Activated T-cell treated with anti-CD3 and anti-CD28 coated beads for 1 hour (primary cell): ENCODE measurements around the gene CENATAC.
"Not testable (repeated sequence)": the region's sequence is repeated elsewhere in the genome, so short reads cannot be mapped to it uniquely, and the experiment has no call there.

ENCODE experiments used
- DNase-seq: peaks from one replicate; pipeline ENCODE4 v3.0.0-alpha.2; 2020; ENCODE audit warnings: low read depth

Gene CENATAC, protein sequence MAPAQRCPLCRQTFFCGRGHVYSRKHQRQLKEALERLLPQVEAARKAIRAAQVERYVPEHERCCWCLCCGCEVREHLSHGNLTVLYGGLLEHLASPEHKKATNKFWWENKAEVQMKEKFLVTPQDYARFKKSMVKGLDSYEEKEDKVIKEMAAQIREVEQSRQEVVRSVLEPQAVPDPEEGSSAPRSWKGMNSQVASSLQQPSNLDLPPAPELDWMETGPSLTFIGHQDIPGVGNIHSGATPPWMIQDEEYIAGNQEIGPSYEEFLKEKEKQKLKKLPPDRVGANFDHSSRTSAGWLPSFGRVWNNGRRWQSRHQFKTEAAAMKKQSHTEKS

DNA sequence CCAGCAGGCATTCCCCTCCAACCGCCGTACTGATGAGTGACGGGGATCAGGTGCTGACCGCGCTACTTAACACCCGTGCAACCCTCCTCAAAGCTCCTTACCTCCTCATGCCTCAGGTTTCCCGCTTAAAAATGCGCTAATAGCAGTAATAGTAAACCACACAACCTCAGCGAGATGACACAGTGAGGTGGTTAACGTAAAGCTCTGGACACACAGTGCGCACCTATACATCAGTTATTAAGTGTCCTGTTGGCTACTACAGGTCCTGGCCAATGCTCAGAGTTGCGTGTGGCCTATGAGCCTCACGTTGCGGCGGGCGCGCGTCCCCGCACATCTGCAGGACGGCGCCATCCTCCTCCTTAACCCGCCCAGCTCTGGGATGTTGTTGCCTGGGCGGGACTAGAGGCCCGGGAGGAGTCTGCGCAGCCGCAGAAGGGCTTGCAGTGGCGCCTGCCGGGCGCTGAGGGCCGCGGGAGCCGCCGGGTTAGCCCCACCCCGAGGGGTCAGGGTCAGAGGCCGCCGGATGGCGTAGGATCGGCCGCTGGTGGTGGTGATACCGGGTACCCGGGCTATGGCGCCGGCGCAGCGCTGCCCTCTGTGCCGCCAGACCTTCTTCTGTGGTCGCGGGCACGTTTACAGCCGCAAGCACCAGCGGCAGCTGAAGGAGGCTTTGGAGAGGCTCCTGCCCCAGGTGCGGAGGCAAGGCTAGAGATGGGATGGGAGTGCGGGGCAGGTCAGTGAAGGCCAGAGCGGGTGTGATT is at the start of gene CENATAC:
Gene CENATAC, plus strand, starts transcription at position 512 of the 761 bp plus-strand sequence. Its CDS starts 60 bp downstream, at position 572.
- DNase-seq = peak; percentile 95

DNA sequence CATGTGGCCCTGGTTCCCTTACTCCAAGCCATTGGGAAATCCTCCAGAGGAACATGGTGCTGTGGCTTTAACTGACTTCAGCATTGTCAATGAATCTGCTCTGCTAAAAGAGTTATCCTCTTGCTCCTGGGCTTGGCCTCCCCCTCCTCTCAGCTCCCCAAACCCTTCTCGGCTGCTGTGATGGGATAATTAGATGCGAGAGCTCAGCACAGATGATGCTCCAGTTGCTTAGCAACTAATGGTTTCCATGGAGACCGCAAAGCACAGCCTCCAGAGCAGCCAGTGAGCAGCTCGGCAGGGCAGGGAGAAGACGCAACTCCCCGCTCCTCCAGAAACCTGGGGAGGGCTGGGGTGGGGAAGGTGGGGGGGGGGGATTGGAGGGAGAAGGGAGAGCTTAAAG is 44.7 kb upstream of the CENATAC start:
- DNase-seq = no peak

DNA sequence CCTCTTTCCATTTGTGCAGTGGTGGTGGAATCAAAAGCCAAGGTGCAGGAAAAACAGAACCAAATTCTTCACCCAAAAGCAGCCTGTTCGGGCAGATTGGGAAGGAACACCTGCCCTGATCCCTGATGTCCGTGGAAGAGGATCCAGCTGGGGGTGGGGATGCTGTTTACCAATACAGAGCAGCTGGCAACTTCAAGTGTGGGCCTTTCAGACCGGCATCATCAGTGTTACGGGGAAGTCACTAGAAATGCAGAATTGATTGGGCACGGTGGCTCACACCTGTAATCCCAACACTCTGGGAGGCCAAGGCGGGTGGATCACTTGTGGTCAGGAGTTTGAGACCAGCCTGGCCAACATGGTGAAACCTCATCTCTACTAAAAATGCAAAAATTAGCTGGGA is 44.0 kb upstream of the CENATAC start:
- not testable (repeated sequence) for DNase-seq

DNA sequence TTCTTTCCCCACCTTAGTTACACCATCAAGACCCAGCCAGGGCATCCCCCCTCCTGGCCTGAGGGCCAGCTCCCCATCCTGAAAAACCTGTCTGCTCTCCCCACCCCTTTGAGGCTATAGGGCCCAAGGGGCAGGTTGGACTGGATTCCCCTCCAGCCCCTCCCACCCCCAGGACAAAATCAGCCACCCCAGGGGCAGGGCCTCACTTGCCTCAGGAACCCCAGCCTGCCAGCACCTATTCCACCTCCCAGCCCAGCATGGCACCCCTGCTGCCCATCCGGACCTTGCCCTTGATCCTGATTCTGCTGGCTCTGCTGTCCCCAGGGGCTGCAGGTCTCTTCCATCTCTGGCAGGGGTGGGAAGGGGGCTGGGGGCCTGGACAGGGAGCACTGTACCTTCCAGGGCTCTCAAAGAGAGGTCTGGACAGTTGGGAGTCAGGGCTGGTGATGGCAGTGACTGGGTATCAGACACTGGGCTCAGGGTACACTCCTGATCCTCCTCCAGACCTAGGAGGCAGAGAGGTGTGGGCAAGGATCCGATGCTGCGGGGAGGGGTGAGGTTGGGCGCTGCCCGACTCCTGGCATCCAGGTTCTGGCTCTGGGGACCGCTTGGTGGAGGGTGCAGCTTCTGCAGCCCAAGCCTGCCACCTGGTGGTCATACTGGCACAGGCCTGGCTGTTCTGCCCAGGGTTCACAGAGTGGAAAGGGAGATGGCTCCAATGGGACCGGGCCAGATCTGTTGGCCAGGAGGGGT is 41.7 kb upstream of the CENATAC start, which contains the start of gene UPK2:
Gene UPK2, plus strand, starts transcription at position 205 of the 753 bp plus-strand sequence. Its CDS starts 53 bp downstream, at position 258.
- DNase-seq = peak; percentile 88

DNA sequence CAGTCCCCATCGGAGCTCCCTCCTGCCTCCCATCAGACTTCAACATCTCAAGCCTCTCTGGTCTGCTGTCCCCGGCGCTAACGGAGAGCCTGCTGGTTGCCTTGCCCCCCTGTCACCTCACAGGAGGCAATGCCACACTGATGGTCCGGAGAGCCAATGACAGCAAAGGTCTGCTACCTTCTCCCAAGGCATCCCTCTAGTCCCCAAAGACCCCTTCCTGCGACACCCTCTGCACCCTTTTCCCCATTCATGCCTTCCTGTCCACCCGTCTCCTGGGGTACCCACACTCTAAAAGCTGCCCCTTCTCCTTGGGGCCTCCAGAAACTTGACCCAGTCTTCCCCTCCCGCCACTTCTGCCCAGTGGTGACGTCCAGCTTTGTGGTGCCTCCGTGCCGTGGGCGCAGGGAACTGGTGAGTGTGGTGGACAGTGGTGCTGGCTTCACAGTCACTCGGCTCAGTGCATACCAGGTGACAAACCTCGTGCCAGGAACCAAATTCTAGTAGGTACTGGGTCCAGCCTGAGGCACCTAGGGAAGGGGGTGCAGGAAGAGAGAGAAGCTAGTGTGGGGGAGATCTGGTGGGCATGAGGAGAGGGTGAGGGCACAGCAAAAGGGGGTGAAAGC is 41.0 kb upstream of the CENATAC start:
- no peak for DNase-seq

DNA sequence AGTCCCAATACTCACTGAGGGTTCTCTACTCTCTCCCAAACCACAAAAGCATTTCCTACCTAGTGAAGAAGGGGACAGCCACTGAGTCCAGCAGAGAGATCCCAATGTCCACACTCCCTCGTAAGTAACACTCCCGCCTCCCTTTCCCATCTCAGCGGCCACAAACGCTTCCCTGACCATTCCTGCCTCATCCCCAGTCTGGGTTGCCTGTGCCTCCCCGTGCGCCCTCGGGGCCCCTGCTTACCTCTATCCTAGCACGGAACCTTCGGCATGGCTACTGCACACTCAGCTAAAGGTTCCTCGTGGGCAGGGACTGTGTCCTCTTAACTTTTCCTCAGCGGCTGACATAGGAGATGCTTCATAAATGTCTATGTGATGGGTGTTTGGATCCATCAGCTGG is 40.4 kb upstream of the CENATAC start:
- no peak for DNase-seq

DNA sequence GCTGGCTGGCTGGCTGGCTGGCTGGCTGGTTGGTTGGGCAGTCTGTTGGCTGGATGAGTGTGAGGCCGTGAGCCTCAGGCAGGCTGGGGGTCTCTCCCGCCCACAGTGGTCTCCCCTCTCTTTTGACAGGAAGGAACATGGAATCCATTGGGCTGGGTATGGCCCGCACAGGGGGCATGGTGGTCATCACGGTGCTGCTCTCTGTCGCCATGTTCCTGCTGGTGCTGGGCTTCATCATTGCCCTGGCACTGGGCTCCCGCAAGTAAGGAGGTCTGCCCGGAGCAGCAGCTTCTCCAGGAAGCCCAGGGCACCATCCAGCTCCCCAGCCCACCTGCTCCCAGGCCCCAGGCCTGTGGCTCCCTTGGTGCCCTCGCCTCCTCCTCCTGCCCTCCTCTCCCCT is 40.0 kb upstream of the CENATAC start:
- no peak for DNase-seq

DNA sequence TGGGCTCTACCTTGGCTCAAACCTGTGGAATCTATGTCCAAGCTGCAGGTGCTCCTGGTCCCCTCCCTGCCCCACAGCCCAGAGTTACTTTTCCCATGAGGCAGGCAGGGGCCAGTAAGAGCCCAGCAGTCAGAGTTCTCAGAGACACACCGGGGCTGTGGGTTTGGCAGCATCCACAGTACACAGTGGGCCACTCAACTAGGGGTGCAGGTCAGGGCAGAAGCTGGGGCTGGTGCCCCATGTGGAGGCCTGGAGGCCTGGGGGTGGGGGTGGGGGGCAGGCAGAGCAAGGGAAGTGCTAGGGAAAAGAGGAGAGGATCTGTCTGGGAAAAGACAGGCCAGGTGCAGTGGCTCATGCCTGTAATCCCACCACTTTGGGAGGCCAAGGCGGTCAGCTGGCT is 39.4 kb upstream of the CENATAC start:
- DNase-seq = no peak

DNA sequence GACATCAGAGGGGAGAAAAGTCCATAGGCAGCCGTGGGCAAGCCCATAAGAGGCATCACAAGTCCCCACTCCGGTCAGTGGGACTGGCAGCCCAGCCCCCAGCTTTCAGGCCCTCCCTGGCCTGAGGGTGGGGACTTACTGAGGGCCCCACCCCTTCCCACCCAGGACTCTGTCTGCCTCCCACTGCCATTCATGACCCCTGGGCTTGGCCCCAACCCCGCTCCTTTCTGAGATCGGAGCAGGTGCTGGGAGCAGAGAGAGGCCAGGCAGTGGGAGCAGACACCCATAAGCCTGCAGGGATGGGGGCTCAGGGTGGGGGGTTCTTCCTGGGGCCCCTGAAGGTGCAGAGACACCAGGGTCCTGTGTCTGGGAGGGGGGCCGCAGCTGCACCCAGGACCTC is 36.7 kb upstream of the CENATAC start:
- DNase-seq = no peak

DNA sequence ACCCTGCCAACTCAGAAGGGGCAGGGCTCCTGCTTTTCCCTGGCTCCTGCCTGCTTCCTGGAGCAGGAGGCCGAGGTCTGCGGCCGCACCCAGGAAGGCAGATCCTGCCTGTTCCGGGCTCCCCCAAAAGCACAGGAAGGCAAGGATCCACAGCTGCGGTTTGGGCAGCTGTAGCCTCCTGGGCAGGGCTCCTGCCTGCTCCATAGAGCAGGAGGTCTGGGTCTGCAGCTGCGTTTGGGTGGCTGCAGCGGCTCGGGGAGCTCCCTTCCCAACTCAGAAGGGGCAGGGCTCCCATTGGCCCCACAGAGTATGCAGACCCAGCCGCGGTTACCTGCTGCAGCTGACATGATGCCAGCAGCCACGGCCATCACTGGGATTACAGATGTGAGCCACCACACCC is 36.3 kb upstream of the CENATAC start:
- DNase-seq = no peak

DNA sequence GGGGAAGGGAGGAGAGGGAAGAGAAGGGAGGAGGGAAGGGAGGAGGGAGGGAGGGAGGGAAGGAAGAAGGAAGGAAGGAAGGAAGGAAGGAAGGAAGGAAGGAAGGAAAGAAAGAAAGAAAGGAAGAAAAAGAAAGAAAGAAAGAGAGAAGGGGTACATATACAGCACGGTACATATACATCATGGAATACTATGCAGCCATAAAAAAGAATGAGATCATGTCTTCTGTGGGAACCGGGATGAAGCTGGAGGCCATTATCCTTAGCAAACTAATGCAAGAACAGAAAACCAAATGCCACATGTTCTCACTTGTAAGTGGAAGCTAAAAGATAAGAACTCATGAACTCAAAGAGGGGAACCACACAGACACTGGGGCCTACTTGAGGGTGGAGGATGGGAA is 28.4 kb upstream of the CENATAC start:
- not testable (repeated sequence) for DNase-seq

DNA sequence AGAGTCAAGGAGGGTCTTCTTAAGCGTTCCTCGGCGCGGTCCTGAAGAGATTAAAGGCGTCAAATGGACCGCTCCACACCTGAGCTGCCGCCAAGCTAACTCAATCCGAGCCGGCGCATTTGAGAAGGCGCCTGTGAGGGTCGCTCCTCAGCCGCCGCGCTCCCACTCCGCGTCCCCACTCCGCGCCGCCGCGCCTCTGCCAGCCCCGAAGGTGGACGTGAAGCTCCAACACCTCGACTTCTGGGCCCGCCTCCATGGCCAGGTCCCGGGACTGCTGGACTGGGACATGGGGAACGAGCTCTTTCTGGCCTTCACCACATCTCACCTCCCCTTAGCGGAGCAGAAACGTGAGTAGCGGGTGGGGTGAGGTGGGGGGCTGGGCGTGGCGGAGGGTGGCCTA is 26.3 kb upstream of the CENATAC start, which contains the start of gene FOXR1:
Gene FOXR1, plus strand, starts transcription at position 116 of the 400 bp plus-strand sequence. Its CDS starts 171 bp downstream, at position 287.
- DNase-seq = no peak

DNA sequence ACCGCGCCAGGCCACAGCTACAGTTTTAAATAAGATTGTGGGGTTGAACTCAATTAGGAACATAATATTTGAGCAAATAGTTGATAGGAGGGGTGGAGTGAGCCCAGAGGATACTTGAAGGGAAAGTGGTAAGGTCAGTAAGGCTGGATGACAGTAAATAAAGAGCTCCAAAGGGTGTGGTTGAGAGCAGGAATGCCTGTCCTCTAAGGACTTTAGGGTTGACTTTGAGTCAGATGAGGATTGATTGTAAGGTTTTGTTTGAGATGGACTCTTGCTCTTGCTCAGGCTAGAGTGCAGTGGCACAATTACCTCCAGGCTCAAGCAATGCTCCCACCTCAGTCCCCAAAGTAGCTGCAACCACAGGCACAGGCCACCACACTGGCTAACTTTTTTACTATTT is 24.0 kb upstream of the CENATAC start:
- DNase-seq = no peak

DNA sequence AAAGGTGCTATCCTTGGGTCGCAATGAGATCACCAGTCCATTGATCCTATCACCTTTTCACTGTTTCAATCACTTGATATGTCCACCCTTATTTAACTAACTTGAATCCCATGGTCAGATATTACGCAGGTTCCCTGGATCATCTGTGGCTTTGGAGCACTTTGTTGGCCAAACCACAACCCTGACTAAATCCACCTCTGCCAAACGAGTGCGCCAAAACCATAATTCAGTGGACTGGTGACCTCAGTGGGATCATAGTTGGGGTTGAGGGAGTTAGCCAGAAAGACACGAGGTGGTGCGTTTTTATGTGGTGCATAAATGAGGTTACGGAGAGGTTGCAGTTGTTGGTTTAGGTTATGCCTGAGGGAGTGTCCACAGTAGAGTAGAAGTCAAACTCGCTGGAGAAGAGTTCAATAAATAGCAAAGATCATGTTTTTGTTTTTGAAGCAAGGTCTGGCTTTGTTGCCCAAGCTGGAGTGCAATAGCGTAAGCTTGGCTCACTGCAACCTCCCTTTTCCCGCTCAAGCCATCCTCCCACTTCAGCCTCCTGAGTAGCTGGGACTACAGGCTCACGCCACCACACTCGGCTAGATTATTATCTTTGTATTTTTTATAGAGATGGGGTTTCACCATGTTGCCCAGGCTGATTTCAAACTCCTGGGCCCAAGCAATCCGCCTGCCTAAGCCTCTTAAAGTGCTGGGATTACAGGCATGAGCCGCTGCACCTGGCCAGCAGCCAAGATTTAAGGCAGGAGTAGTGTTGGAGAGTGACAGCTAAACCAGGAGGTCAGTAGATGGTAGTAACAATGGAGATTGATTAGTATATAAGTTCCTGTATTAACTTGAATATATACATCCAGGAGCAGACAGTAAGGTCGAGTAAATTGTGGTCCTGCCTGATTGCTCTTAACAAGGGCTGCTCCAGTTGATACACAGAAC is 21.9 kb upstream of the CENATAC start:
- DNase-seq = no peak

DNA sequence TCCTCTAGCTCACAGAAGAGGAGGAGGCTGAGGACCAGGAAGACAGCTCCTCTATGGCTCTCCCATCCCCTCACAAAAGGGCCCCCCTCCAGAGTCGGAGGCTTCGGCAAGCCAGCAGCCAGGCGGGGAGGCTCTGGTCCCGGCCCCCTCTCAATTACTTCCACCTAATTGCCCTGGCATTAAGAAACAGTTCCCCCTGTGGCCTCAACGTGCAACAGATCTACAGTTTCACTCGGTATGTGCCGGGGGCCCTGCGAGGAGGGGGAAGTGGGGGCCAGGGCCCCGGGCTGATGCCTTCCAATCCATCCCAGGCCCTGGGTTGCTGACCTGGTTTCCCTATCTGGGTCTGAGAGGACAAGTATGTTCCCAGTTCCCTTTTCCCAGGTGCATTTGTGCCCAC is 18.5 kb upstream of the CENATAC start:
- no peak for DNase-seq

DNA sequence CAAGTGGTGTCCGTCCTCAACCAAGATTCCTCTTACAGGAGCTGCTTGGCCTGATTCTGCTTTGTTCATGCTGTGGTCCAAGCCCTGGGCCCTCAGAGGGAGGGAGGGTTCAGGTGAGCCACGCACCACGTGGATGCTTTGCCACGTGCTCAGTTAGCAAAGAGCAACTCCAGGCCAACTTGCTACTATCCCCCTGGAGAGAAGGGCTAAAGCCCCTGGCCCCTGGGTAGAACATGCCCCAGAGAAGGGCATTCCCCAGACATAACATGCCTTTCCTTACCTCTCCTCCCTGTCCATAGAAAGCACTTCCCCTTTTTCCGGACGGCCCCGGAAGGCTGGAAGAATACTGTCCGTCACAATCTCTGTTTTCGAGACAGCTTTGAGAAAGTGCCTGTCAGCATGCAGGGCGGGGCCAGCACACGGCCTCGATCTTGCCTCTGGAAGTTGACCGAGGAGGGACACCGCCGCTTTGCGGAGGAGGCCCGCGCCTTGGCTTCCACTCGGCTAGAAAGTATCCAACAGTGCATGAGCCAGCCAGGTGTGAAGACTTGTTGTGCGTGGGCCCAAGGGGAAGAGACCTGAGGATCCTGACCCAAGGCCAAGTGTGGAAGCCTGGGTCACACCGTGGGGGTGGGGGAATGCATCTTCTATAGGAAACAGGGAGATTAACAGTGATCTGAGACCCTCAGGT is 17.6 kb upstream of the CENATAC start:
- no peak for DNase-seq

DNA sequence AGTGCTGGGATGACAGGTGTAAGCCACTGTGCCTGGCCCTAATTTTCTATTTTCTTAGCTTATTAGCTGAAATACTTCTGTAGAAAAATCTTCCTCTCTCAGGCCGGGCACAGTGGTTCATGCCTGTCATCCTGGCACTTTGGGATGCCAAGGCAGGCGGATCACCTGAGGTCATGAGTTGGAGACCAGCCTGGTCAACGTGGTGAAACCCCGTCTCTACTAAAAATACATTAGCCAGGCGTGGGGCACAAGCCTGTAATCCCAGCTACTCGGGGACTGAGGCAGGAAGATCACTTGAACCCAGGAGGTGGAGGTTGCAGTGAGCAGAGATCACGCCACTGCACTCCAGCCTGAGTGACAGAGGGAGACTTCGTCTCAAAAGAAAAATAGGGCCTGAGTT is 13.6 kb upstream of the CENATAC start:
- DNase-seq = not testable (repeated sequence)

DNA sequence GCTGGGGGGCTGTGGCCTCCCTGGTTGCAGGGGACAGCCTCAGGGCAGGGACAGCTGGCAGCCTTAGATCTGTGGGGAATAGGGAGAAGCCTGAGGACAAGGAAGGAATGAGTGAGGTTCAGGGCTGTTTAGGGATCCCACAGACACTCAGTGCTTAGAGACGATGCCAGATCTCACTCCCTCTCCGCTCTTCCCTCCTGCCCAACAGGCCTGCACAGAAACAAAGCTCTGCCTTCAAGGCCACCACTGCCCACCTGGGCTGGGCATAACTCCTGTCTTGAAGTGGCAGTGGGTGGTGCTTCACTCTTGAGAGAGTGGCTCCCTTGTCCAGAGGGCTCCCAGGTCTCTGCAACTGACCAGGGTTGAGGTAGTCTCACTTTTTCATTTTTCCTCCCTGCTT is 13.1 kb upstream of the CENATAC start:
- no peak for DNase-seq

DNA sequence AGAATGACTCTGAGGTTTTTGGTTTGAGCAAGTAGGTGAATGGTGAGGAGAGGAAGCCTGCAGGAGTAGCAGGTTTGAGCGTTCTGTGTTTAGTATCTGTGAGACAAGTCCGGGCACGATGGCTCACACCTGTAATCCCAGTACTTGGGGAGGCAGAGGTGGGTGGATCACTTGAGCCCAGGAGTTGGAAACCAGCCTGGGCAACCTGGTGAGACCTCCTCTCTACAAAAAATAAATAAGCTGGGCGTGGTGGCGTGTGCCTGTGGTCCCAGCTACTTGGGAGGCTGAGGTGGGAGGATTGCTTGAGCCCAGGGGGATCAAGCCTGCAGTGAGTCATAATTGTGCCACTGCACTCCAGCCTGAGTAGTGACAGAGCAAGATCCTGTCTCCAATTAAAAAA is 9.7 kb upstream of the CENATAC start:
- DNase-seq = no peak

DNA sequence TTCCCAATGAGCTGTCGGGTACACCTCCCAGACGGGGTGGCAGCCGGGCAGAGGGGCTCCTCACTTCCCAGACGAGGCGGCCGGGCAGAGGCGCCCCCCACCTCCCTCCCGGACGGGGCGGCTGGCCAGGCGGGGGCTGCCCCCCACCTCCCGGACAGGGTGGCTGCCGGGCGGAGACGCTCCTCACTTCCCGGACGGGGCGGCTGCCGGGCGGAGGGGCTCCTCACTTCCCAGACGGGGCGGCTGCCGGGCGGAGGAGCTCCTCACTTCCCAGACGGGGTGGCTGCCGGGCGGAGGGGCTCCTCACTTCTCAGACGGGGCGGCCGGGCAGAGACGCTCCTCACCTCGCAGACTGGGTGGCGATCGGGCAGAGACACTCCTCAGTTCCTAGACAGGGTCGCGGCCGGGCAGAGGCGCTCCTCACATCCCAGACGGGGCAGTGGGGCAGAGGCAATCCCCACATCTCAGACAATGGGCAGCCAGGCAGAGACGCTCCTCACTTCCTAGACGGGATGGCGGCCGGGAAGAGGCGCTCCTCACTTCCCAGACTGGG is 6.4 kb upstream of the CENATAC start:
- not testable (repeated sequence) for DNase-seq
